ENCODE measurements around the gene DRC3. TPM values are rescaled to one million over a fixed set of nuclear protein-coding genes. Genes with fewer than 3 reads are reported as not detected.

DRC3 gene
- total and polyA plus RNA-seq, 10 of the 15 experiments (the other 5 are each of a cell fraction or from before 2014, with no cell fraction given): 0.18 to 2.3 (median 0.60) TPM; not detected in 3

DNA sequence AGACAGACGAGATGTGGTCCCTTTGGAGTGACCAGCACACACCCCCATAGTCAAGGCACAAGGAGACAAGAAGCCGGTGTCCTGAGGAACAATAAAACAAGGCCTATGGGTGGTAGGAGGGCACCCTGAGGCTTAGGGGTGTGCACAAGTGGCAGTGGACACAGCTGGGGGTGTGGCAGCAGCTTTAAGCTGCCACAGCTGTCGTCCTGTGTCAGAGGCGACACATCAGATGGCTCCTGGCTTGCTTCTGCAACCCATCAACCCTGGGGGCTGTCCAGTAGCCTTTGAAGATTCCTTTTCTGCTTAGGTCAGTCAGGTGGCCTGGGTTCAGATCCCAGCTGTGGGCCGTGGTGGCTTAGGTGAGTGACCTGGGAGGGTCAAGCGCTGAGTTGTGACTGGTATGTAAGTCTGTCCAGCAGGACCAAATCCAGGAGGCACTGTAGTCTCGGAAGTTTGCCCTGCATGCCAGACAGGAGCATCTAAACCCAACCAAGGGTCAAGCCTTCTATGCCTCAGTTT, 15.8 kb downstream of the DRC3 start (continued):
- TF ChIP-seq, protein P1, sequence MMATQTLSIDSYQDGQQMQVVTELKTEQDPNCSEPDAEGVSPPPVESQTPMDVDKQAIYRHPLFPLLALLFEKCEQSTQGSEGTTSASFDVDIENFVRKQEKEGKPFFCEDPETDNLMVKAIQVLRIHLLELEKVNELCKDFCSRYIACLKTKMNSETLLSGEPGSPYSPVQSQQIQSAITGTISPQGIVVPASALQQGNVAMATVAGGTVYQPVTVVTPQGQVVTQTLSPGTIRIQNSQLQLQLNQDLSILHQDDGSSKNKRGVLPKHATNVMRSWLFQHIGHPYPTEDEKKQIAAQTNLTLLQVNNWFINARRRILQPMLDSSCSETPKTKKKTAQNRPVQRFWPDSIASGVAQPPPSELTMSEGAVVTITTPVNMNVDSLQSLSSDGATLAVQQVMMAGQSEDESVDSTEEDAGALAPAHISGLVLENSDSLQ (IDR thresholded peaks at IDR 0.05): no peak
- no peak for TF ChIP-seq SMARCA5 (IDR thresholded peaks at IDR 0.05)
- no peak for TF ChIP-seq MYB (IDR thresholded peaks at IDR 0.05; ENCODE audit: borderline replicate concordance, low read depth, low read length)

DNA sequence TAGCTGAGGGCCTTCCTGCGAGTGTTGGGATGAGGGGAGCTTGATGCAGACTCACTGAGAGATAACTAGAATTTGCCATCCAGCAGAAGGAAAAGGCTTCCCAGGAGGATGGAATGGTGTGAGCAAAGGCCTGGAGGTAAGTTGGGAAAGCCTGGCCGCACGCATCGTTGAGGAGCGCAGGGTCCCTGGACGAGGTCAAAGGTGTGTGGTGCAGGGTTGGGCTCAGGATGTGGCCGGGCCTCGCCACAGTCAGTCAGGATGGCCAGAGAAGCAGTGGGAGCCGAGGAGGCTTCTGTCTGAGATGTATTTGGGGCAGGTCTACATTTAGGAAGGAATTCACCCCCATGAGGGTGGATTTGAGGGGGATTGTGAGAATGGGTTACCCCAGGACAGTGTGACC, 16.4 kb downstream of the DRC3 start:
- Histone ChIP-seq H3K4me1 (ENCODE audit: control insufficient read depth, insufficient read depth, low read length) (no peaks in the 10 kb centered on the region; the same call in 1 of the 2 replicates), H3K79me2 (ENCODE audit: control insufficient read depth, insufficient read depth, low read length) (no peaks in the 10 kb centered on the region), H3K27ac (ENCODE audit: control insufficient read depth, insufficient read depth) (no peak overlapping the region), H3K27me3 (replicated peaks in 1 of 2; ENCODE audit: control insufficient read depth in 2 of 2, insufficient read depth in 2 of 2, low read length in 1 of 2) (no peaks in the 10 kb centered on the region; a peak in 1 of 4 replicates), H3K4me2 (ENCODE audit: control insufficient read depth, insufficient read depth) (no peak overlapping the region), H3K4me3 (no peak overlapping the region), H3K36me3 (ENCODE audit: control insufficient read depth in 2 of 2, insufficient read depth in 2 of 2, low read length in 1 of 2) (no peaks in the 10 kb centered on the region), H2AFZ (ENCODE audit: control insufficient read depth, low read depth, low read length) (no peak overlapping the region), H3K9me3 (replicated peaks; ENCODE audit: control insufficient read depth, insufficient read depth, low read length) (no peaks in the 10 kb centered on the region), H4K20me1 (ENCODE audit: control insufficient read depth, insufficient read depth) (no peaks in the 10 kb centered on the region), H3K9ac (ENCODE audit: control insufficient read depth, insufficient read depth, low read length) (no peak overlapping the region)
- ChIA-PET POLR2A (interaction anchor here (0.5 kb wide), 1 partner anchor 41 kb away, joined by 3 read pairs; no protein-coding TSS in a partner anchor), RAD21 (ENCODE audit: unreplicated experiment) (no interaction called here), CTCF (interaction anchor here (1.4 kb wide), 1 partner anchor 70 kb away, joined by 3 read pairs; no protein-coding TSS in a partner anchor), SMC1A (ENCODE audit: uncharacterized antibody, unreplicated experiment) (no interaction called here)
- FAIRE-seq (no peak), ATAC-seq (no peak), DNase-seq (ENCODE audit: low read depth, low spot score) (no peak)
- BruUV-seq (replicated peaks): no TSS peak
- in situ Hi-C loops (cut with MboI) (no loop called here), intact Hi-C loops (cut with micrococcal nuclease; ENCODE audit: unreplicated experiment) (no loop called here)
- 62% methylated on average over 9 of the region's 9 CpGs for WGBS (ENCODE audit: insufficient coverage, insufficient replicate concordance, low lambda C conversion rate, missing lambda C conversion rate)
- TF ChIP-seq ZNF207 (IDR thresholded peaks at IDR 0.05; ENCODE audit: borderline replicate concordance): no peak
- TF ChIP-seq FOXK2 (IDR thresholded peaks at IDR 0.05): no peak
- TF ChIP-seq RFX5 (IDR thresholded peaks at IDR 0.05; ENCODE audit: low read depth, low read length): no peak
- TF ChIP-seq EP300 (IDR thresholded peaks at IDR 0.05; ENCODE audit: borderline replicate concordance in 1 of 2, control insufficient read depth in 1 of 2, low read depth in 2 of 2, low read length in 2 of 2): no peak
- TF ChIP-seq MTA3 (IDR thresholded peaks at IDR 0.05; ENCODE audit: borderline replicate concordance, low read length): no peak
- TF ChIP-seq SREBF1 (IDR thresholded peaks at IDR 0.05; ENCODE audit: low read length): no peak
- TF ChIP-seq YY1 (IDR thresholded peaks at IDR 0.05; ENCODE audit: low read depth, low read length): no peak
- TF ChIP-seq CREM (IDR thresholded peaks at IDR 0.05; ENCODE audit: low read depth): no peak
- TF ChIP-seq, protein P2, sequence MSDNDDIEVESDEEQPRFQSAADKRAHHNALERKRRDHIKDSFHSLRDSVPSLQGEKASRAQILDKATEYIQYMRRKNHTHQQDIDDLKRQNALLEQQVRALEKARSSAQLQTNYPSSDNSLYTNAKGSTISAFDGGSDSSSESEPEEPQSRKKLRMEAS (IDR thresholded peaks at IDR 0.05; ENCODE audit: low read depth, low read length): no peak
- TF ChIP-seq SP1 (IDR thresholded peaks at IDR 0.05; ENCODE audit: low read depth, low read length): no peak
- TF ChIP-seq, protein P3, sequence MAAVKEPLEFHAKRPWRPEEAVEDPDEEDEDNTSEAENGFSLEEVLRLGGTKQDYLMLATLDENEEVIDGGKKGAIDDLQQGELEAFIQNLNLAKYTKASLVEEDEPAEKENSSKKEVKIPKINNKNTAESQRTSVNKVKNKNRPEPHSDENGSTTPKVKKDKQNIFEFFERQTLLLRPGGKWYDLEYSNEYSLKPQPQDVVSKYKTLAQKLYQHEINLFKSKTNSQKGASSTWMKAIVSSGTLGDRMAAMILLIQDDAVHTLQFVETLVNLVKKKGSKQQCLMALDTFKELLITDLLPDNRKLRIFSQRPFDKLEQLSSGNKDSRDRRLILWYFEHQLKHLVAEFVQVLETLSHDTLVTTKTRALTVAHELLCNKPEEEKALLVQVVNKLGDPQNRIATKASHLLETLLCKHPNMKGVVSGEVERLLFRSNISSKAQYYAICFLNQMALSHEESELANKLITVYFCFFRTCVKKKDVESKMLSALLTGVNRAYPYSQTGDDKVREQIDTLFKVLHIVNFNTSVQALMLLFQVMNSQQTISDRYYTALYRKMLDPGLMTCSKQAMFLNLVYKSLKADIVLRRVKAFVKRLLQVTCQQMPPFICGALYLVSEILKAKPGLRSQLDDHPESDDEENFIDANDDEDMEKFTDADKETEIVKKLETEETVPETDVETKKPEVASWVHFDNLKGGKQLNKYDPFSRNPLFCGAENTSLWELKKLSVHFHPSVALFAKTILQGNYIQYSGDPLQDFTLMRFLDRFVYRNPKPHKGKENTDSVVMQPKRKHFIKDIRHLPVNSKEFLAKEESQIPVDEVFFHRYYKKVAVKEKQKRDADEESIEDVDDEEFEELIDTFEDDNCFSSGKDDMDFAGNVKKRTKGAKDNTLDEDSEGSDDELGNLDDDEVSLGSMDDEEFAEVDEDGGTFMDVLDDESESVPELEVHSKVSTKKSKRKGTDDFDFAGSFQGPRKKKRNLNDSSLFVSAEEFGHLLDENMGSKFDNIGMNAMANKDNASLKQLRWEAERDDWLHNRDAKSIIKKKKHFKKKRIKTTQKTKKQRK (IDR thresholded peaks at IDR 0.05; ENCODE audit: low read depth, low read length): no peak
- no peak for TF ChIP-seq SPI1 (IDR thresholded peaks at IDR 0.05; ENCODE audit: borderline replicate concordance, insufficient read depth, low read depth, low read length)
- TF ChIP-seq, protein P4, sequence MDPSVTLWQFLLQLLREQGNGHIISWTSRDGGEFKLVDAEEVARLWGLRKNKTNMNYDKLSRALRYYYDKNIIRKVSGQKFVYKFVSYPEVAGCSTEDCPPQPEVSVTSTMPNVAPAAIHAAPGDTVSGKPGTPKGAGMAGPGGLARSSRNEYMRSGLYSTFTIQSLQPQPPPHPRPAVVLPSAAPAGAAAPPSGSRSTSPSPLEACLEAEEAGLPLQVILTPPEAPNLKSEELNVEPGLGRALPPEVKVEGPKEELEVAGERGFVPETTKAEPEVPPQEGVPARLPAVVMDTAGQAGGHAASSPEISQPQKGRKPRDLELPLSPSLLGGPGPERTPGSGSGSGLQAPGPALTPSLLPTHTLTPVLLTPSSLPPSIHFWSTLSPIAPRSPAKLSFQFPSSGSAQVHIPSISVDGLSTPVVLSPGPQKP (IDR thresholded peaks at IDR 0.05; ENCODE audit: low read depth, low read length): no peak
